SK-N-MC (cell line): ENCODE results near the gene LDB1.
A peak's percentile ranks its signal among the peaks of the same experiment; 100 is the strongest.

Source experiments
- DNase-seq: peaks from one replicate; pipeline ENCODE4 v3.0.0-alpha.2; 2011; ENCODE audit warnings: low read depth, low spot score
- H3K27ac ChIP-seq: fragments of 200-600 bp; sonication (generic); 2 replicates; pipeline ENCODE4 v1.5.1; 2016; ENCODE audit warnings: mixed run types
- H3K36me3 ChIP-seq: fragments of 200-600 bp; sonication (generic); 2 replicates; pipeline ENCODE4 v1.6.1; 2017; ENCODE audit warnings: antibody characterized with exemption, low read length, mixed read lengths; ENCODE audit not compliant: insufficient read depth
- H3K4me3 ChIP-seq: fragments of 200-600 bp; sonication (generic); 2 replicates; pipeline ENCODE4 v1.5.1; 2016
- H3K9ac ChIP-seq: fragments of 200-600 bp; sonication (generic); 2 replicates; pipeline ENCODE4 v1.8.0; 2017; ENCODE audit warnings: mixed run types, mixed read lengths; ENCODE audit not compliant: insufficient read length
- H3K9me3 ChIP-seq: fragments of 200-600 bp; sonication (generic); 2 replicates; pipeline ENCODE4 v1.6.1; 2017; ENCODE audit warnings: low read depth, mild to moderate bottlenecking, antibody characterized with exemption, low read length, moderate library complexity, mixed read lengths
- EZH2 ChIP-seq: fragments of 200-600 bp; sonication (generic); IDR thresholded peaks from one replicate; pipeline ENCODE4 v1.6.1; 2017; ENCODE audit warnings: antibody characterized with exemption
- FOXP2 ChIP-seq: optimal IDR thresholded peaks from 2 replicates; pipeline ENCODE3; 2011; ENCODE audit warnings: mild to moderate bottlenecking, moderate library complexity; ENCODE audit not compliant: insufficient read depth; ENCODE audit errors: extremely low read length, control extremely low read depth
- POLR2AphosphoS5 ChIP-seq: IDR thresholded peaks from 2 replicates; pipeline ENCODE4 v1.6.1; 2012; ENCODE audit warnings: mild to moderate bottlenecking, low read depth, low read length, borderline replicate concordance

Gene LDB1

DNA sequence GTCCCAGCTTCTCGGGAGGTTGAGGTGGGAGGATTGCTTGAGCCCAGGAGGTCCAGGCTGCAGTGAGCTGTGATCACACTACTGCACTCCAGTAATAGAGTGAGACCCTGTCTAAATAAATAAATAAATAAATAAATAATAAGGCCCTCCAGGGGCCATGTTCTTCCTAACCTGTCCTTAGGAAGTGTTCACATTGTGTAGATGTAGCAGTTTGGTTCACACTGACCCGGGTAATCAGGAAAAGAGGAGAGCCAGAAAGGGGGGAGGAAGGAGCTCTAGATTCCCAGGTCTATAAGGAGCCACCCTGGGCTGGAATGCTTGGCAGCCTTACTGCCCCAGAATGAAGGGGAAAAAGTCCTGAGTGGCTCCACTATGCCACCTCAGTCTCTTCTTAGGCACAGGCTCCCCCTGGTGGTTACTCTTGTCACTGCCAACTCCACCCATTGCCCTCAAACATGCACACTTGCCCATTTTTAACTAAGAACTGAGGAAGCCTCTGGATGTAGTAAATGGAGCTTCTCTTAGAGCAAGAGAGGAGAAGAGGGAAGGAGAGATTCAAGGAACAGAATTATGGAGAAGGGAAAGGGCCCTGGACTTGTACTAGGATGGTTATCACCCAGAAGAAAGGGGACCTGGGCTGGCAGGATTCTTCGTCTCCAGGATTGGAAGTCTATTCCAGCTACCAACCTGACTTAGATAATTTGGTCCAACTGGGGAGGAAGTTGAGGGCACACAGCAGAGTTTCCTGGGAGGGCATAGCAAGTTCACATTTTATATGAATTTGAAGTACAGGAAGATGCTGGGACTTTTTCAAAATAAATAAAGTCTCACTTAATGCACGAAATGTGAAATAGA, 47.3 kb downstream of the LDB1 start:
- no peak overlapping the region for H3K9ac ChIP-seq
- TF ChIP-seq POLR2AphosphoS5 (no peak), EZH2 (no peak), FOXP2 (no peak)
- H3K27ac ChIP-seq = no peak overlapping the region

DNA sequence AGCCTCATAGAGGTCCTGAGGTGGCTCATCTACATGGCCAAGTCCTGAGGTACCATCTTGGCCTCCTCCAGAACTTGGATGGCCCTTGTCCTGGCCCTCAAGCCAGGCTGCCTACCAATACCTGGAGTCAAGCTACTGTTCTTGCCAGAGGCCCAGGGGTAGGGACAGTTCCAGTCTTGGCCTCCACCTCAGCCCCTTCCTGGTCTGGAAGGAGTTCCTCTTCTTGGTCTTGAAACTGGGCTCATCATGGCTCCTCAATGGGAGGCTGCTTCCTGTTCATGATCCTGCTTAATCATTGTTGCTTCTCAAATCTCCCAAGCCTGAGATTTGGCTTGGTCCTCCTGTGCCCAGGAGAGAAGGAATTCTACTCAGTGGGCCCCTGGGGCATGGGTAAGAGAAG, 51.1 kb downstream of the LDB1 start:
- TF ChIP-seq EZH2 (no peak), FOXP2 (no peak), POLR2AphosphoS5 (no peak)
- no peak overlapping the region for H3K27ac ChIP-seq
- H3K9me3 ChIP-seq = no peaks in the 10 kb centered on the region
- no peak for DNase-seq
- no peaks in the 10 kb centered on the region for H3K36me3 ChIP-seq
- no peak overlapping the region for H3K4me3 ChIP-seq
- H3K9ac ChIP-seq = no peak overlapping the region

More for the DNA sequence above, 47.3 kb downstream of the LDB1 start:
- Histone ChIP-seq H3K36me3 (no peaks in the 10 kb centered on the region), H3K4me3 (no peak overlapping the region), H3K9me3 (no peaks in the 10 kb centered on the region)
- DNase-seq = peak; percentile 6

DNA sequence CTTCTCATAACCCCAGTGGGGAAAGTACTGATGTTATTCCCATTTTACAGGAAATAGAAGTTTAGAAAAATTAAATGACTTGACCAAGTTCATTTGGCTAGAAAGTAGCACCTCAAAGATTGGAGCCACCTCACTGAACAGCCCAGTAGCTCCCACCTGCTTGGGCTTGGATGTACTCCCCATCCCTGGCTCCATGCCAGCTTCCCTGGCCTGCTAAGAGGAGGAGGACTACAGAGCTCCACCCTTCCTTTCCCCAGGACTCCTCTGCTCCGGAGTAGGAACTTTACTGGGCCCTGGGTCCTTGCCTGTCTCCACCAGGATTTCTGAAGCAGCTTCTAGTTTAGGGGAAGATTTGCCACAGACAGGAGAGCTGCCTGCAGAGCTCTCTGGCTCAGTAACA, 52.0 kb downstream of the LDB1 start:
- DNase-seq = no peak
- H3K36me3 ChIP-seq = no peaks in the 10 kb centered on the region
- H3K9me3 ChIP-seq = no peaks in the 10 kb centered on the region
- no peak overlapping the region for H3K9ac ChIP-seq
- H3K4me3 ChIP-seq = no peak overlapping the region
- no peak for TF ChIP-seq FOXP2
- no peak overlapping the region for H3K27ac ChIP-seq

DNA sequence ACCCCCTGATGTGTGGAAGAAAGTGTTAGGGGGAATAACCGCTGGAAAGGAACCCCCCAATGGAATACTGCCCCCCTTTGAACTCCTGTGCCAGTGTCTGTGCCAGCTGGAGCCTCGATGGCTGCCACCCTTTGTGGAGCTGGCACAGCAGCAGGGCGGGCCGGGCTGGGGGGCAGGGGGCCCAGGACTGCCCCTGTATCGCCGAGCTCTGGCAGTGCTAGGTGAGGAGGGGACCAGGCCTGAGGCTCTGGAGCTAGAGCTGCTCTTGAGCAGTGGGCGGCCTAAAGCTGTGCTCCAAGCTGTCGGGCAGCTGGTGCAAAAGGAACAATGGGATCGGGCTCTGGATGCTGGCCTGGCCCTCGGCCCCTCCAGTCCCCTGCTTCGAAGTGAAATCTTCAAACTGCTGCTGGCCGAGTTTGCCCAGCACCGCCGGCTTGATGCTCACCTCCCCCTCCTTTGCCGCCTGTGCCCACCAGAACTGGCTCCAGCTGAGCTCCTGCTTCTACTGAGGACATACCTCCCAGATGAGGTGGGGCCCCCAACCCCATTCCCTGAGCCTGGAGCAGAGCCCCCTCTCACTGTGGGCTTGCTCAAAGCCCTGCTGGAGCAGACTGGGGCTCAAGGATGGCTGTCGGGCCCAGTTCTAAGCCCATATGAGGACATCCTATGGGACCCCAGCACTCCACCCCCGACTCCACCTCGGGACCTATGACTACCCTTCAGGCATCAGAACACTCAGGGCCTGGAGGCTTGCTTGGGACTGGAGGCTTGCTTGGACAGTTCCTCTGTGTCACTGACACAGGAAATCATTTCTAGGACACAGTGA, 52.9 kb downstream of the LDB1 start:
- Histone ChIP-seq H3K9ac (no peak overlapping the region), H3K9me3 (no peaks in the 10 kb centered on the region), H3K36me3 (no peaks in the 10 kb centered on the region), H3K4me3 (no peak overlapping the region), H3K27ac (no peak overlapping the region)
- TF ChIP-seq FOXP2 = no peak
- TF ChIP-seq POLR2AphosphoS5 = no peak
- TF ChIP-seq EZH2 = no peak
- no peak for DNase-seq

DNA sequence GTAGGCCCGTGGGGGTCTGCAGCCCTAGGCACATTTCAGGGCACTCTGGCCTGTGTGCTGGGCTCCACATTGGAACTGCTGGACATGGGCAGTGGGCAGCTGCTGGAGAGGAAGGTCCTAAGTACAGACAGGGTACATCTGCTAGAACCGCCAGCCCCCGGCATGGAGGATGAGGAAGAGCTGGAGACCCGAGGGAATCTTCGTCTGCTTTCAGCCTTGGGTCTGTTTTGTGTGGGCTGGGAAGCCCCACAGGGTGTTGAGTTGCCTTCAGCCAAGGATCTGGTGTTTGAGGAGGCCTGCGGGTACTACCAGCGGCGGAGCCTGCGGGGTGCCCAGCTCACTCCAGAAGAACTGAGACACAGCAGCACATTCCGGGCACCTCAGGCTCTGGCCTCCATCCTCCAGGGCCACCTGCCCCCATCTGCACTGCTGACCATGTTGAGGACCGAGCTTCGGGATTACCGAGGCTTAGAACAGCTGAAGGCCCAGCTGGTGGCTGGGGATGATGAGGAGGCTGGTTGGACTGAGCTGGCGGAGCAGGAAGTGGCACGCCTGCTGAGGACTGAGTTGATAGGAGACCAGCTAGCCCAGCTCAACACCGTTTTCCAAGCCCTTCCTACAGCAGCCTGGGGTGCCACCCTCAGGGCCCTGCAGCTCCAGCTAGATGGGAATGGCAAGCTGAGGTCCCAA, 53.6 kb downstream of the LDB1 start:
- H3K4me3 ChIP-seq = no peak overlapping the region
- no peak overlapping the region for H3K27ac ChIP-seq
- DNase-seq = no peak
- H3K9me3 ChIP-seq = no peaks in the 10 kb centered on the region
- no peak for TF ChIP-seq FOXP2
- no peak for TF ChIP-seq EZH2
- no peak for TF ChIP-seq POLR2AphosphoS5
- no peaks in the 10 kb centered on the region for H3K36me3 ChIP-seq
- H3K9ac ChIP-seq = no peak overlapping the region

DNA sequence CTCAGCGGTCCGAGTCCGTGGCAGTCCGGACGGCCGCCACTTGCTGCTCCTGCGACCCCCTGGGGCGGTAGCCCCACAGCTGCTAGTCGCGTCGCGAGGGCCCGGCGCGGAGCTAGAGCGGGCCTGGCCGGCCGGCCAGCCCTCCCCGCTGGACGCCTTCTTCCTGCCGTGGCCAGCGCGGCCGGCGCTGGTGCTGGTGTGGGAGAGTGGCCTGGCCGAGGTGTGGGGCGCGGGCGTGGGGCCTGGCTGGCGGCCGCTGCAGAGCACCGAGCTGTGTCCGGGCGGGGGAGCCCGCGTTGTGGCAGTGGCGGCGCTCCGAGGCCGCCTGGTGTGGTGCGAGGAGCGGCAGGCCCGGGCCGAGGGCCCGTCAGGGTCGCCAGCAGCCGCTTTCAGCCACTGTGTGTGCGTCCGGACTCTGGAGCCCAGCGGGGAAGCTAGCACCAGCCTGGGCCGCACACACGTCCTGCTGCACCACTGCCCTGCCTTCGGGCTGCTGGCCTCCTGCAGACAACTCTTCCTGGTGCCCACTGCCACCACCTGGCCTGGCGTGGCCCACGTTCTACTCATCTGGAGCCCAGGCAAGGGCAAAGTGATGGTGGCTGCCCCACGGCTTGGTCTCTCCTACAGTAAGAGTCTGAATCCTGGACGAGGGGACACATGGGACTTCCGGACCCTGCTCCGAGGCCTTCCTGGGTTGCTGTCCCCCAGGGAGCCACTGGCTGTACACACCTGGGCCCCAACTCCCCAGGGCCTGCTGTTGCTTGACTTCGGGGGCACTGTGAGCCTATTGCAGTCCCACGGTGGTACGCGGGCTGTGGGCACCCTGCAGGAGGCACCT, 54.4 kb downstream of the LDB1 start:
- Histone ChIP-seq H3K27ac (no peak overlapping the region), H3K36me3 (no peaks in the 10 kb centered on the region), H3K9me3 (no peaks in the 10 kb centered on the region), H3K9ac (peak overlapping the region; percentile 70), H3K4me3 (peak overlapping the region; percentile 80)
- no peak for TF ChIP-seq POLR2AphosphoS5
- no peak for DNase-seq

DNA sequence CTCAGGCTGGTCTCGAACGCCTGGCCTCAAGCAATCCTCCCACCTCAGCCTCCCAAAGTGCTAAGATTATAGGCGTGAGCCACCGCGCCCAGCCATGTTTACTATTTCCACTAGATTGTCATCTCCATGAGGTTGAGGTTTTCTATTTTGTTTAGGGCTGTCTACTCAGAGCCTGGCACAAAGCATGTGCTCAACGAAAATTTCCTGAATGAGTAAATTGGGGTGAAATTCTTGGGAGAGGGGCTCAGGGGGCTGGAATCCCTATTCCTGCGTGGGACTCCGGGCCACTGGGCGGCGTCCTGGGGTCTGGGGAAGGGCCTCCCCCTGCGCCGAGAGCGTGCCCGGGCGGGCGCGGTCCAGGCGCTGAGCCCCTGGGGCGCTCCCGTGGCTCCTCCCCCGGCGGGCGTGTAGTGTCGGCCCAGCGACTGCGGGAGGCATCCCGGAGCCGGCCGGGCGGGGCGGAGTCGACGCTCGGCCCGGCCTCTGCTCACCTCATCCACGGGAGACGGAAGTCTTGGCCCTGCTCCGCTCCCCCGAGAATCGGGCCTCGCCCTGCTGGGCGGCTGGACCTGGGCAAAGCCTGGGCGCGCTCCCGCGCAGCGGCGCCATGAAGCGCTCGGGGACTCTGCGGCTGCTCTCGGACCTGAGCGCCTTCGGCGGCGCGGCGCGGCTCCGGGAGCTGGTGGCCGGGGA, 55.2 kb downstream of the LDB1 start, which contains the start of gene HPS6:
HPS6 (plus strand) TSS at position 482 of the 693 bp plus-strand sequence; CDS start at position 608, 126 bp downstream.
- H3K4me3 ChIP-seq = peak within 1 kb of the TSS; percentile 80
- peak within 1 kb of the TSS; percentile 70 for H3K9ac ChIP-seq
- H3K27ac ChIP-seq = no peak within 1 kb of the TSS
- no peak for TF ChIP-seq EZH2
- no peak for TF ChIP-seq FOXP2
- TF ChIP-seq POLR2AphosphoS5 = peak; percentile 31; the same call in 1 of the 2 replicates
- H3K36me3 ChIP-seq = no peaks in the 10 kb centered on the region
- no peaks in the 10 kb centered on the region for H3K9me3 ChIP-seq
- no peak for DNase-seq
